Neural cell (in vitro differentiated cells): ENCODE data around the gene STRADA. TPM values are rescaled to one million over a fixed set of nuclear protein-coding genes. Genes with fewer than 3 reads are reported as not detected.

ENCODE experiments used
- H2AFZ ChIP-seq: fragments of 200-600, 300-800 bp; sonication (generic), shearing (Covaris generic); 2 replicates; pipeline ENCODE4 v1.6.0; 2014; ENCODE audit warnings: low read depth, mild to moderate bottlenecking, antibody characterized with exemption, low read length, moderate library complexity
- H3F3A ChIP-seq: fragments of 200-600 bp; shearing (Covaris generic); 2 replicates; pipeline ENCODE4 v1.6.1; 2016; ENCODE audit warnings: mild to moderate bottlenecking, moderate library complexity, mixed read lengths, antibody characterized with exemption, low read length; ENCODE audit not compliant: insufficient read depth, poor library complexity, severe bottlenecking
- H3K27ac ChIP-seq: fragments of 200-600, 300-800 bp; sonication (generic), shearing (Covaris generic); 2 replicates; pipeline ENCODE4 v1.5.1; 2014; ENCODE audit warnings: mild to moderate bottlenecking, low read length, moderate library complexity
- H3K27me3 ChIP-seq: fragments of 300-800, 200-600 bp; sonication (generic), shearing (Covaris generic); 2 replicates; pipeline ENCODE4 v1.6.0; 2014; ENCODE audit warnings: mild to moderate bottlenecking, low read depth, low read length, moderate library complexity; ENCODE audit not compliant: insufficient read depth
- H3K36me3 ChIP-seq: fragments of 300-800, 200-600 bp; sonication (generic), shearing (Covaris generic); 2 replicates; pipeline ENCODE4 v1.5.1; 2014; ENCODE audit warnings: mild to moderate bottlenecking, antibody characterized with exemption, low read length, moderate library complexity; ENCODE audit not compliant: insufficient read depth
- H3K4me2 ChIP-seq: fragments of 300-800, 200-600 bp; sonication (generic), shearing (Covaris generic); 2 replicates; pipeline ENCODE4 v1.6.0; 2014; ENCODE audit warnings: mild to moderate bottlenecking, low read length
- H3K4me3 ChIP-seq: fragments of 300-800, 200-600 bp; sonication (generic), shearing (Covaris generic); 2 replicates; pipeline ENCODE4 v1.5.1; 2014; ENCODE audit warnings: mild to moderate bottlenecking, low read length, moderate library complexity
- H3K79me2 ChIP-seq: fragments of 200-600 bp; shearing (Covaris generic); replicated peaks from 2 replicates; pipeline ENCODE4 v1.6.0; 2014; ENCODE audit warnings: mild to moderate bottlenecking, low read length, moderate library complexity; ENCODE audit not compliant: insufficient read depth
- H3K9ac ChIP-seq: fragments of 300-800, 200-600 bp; sonication (generic), shearing (Covaris generic); 2 replicates; pipeline ENCODE4 v1.6.1; 2016; ENCODE audit warnings: mild to moderate bottlenecking, low read length, mixed read lengths
- H3K9me2 ChIP-seq: fragments of 200-600 bp; shearing (Covaris generic); 2 replicates; pipeline ENCODE4 v1.6.1; 2016; ENCODE audit warnings: mild to moderate bottlenecking, low read length, mixed read lengths; ENCODE audit not compliant: insufficient read depth
- H3K9me3 ChIP-seq: fragments of 200-600, 300-800 bp; sonication (generic), shearing (Covaris generic); 2 replicates; pipeline ENCODE4 v1.6.1; 2016; ENCODE audit warnings: mild to moderate bottlenecking, mixed run types, low read length, moderate library complexity, mixed read lengths
- H4K20me1 ChIP-seq: fragments of 200-600 bp; shearing (Covaris generic); 2 replicates; pipeline ENCODE4 v1.6.1; 2016; ENCODE audit warnings: mild to moderate bottlenecking, mixed run types; ENCODE audit not compliant: insufficient read depth
- EP300 ChIP-seq: fragments of 450-650 bp; conservative IDR thresholded peaks from 2 replicates; pipeline ENCODE4 v1.6.1; 2014; ENCODE audit warnings: antibody characterized with exemption, mild to moderate bottlenecking, moderate library complexity; ENCODE audit not compliant: poor library complexity, severe bottlenecking
- EZH2 ChIP-seq: fragments of 200-600, 300-800 bp; shearing (Covaris generic), sonication (generic); IDR thresholded peaks from 2 replicates; pipeline ENCODE4 v1.6.1; 2014; ENCODE audit warnings: antibody characterized with exemption, low read length, borderline replicate concordance, mild to moderate bottlenecking; ENCODE audit not compliant: insufficient read depth, poor library complexity, severe bottlenecking
- MXI1 ChIP-seq: fragments of 450-650 bp; conservative IDR thresholded peaks from 2 replicates; pipeline ENCODE4 v1.6.1; 2014; ENCODE audit warnings: antibody characterized with exemption, mild to moderate bottlenecking; ENCODE audit not compliant: poor library complexity, severe bottlenecking
- POLR2AphosphoS5 ChIP-seq: IDR thresholded peaks from 2 replicates; pipeline ENCODE4 v1.6.1; 2012
- RAD21 ChIP-seq: fragments of 450-650 bp; conservative IDR thresholded peaks from 2 replicates; pipeline ENCODE4 v1.6.1; 2014; ENCODE audit warnings: antibody characterized with exemption, mild to moderate bottlenecking, moderate library complexity
- SMC3 ChIP-seq: fragments of 450-650 bp; conservative IDR thresholded peaks from 2 replicates; pipeline ENCODE4 v1.6.1; 2014; ENCODE audit warnings: antibody characterized with exemption, mild to moderate bottlenecking, moderate library complexity; ENCODE audit not compliant: poor library complexity
- TAF1 ChIP-seq: IDR thresholded peaks from 2 replicates; pipeline ENCODE4 v1.6.1; 2012; ENCODE audit warnings: low read depth
- polyA plus RNA-seq: library from polyadenylated mRNA; depleted of rRNA; stranded (reverse); fragments of >200 nt; gene quantifications from 2 replicates; pipeline ENCODE4 v1.2.3, GENCODE V29; 2014
- TF ChIP-seq, protein P1 (sequence below): fragments of 450-650 bp; IDR thresholded peaks from 2 replicates; pipeline ENCODE4 v1.5.1; 2014; ENCODE audit warnings: antibody characterized with exemption, mild to moderate bottlenecking, moderate library complexity; ENCODE audit not compliant: poor library complexity, severe bottlenecking
- TF ChIP-seq, protein P2 (sequence below): IDR thresholded peaks from 2 replicates; pipeline ENCODE4 v1.6.1; 2012; ENCODE audit warnings: borderline replicate concordance

Gene STRADA
- polyA plus RNA-seq, 1 donor from 2014 or later, result 18.4 TPM

DNA sequence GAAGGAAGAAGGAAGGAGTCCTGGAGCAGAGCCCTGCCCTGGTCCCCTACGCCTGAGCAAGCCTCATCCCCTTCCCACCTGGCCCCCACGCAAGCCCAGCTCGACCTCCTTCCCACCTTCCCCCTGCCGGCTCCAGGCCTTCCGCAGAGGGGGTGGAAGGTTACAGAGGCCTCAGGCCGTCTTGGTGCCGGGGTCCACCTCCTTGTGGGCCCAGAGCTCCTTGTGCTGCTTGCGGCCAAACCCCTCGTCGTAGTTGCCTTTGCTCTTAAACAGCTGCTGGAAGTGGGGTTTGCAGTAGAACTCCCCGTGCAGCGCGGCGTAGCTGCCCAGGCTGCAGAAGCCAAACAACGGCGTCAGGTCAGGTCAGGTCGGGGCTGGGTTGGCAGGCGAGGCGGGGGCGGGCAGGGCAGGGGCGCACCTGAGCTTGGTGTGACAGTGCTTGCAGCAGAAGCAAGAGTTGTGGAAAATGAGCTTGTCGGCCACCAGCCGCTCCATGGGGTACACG, 43.2 kb downstream of the STRADA start:
- Histone ChIP-seq H3K9ac (peak overlapping the region; percentile 86), H4K20me1 (no peaks in the 10 kb centered on the region), H3K27ac (no peak overlapping the region), H3K4me2 (peak overlapping the region; percentile 84), H3K27me3 (no peaks in the 10 kb centered on the region), H3K79me2 (peaks cover 6% of the 10 kb centered on the region), H3K9me2 (no peaks in the 10 kb centered on the region), H3F3A (no peaks in the 10 kb centered on the region), H3K36me3 (no peaks in the 10 kb centered on the region), H3K4me3 (peak overlapping the region; percentile 76), H3K9me3 (no peaks in the 10 kb centered on the region), H2AFZ (no peak overlapping the region)
- TF ChIP-seq EZH2 (no peak), SMC3 (no peak), MXI1 (no peak), EP300 (no peak), POLR2AphosphoS5 (no peak), RAD21 (no peak), TAF1 (no peak)
- TF ChIP-seq, protein P1, sequence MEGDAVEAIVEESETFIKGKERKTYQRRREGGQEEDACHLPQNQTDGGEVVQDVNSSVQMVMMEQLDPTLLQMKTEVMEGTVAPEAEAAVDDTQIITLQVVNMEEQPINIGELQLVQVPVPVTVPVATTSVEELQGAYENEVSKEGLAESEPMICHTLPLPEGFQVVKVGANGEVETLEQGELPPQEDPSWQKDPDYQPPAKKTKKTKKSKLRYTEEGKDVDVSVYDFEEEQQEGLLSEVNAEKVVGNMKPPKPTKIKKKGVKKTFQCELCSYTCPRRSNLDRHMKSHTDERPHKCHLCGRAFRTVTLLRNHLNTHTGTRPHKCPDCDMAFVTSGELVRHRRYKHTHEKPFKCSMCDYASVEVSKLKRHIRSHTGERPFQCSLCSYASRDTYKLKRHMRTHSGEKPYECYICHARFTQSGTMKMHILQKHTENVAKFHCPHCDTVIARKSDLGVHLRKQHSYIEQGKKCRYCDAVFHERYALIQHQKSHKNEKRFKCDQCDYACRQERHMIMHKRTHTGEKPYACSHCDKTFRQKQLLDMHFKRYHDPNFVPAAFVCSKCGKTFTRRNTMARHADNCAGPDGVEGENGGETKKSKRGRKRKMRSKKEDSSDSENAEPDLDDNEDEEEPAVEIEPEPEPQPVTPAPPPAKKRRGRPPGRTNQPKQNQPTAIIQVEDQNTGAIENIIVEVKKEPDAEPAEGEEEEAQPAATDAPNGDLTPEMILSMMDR, result no peak
- TF ChIP-seq, protein P2, sequence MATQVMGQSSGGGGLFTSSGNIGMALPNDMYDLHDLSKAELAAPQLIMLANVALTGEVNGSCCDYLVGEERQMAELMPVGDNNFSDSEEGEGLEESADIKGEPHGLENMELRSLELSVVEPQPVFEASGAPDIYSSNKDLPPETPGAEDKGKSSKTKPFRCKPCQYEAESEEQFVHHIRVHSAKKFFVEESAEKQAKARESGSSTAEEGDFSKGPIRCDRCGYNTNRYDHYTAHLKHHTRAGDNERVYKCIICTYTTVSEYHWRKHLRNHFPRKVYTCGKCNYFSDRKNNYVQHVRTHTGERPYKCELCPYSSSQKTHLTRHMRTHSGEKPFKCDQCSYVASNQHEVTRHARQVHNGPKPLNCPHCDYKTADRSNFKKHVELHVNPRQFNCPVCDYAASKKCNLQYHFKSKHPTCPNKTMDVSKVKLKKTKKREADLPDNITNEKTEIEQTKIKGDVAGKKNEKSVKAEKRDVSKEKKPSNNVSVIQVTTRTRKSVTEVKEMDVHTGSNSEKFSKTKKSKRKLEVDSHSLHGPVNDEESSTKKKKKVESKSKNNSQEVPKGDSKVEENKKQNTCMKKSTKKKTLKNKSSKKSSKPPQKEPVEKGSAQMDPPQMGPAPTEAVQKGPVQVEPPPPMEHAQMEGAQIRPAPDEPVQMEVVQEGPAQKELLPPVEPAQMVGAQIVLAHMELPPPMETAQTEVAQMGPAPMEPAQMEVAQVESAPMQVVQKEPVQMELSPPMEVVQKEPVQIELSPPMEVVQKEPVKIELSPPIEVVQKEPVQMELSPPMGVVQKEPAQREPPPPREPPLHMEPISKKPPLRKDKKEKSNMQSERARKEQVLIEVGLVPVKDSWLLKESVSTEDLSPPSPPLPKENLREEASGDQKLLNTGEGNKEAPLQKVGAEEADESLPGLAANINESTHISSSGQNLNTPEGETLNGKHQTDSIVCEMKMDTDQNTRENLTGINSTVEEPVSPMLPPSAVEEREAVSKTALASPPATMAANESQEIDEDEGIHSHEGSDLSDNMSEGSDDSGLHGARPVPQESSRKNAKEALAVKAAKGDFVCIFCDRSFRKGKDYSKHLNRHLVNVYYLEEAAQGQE, result no peak

DNA sequence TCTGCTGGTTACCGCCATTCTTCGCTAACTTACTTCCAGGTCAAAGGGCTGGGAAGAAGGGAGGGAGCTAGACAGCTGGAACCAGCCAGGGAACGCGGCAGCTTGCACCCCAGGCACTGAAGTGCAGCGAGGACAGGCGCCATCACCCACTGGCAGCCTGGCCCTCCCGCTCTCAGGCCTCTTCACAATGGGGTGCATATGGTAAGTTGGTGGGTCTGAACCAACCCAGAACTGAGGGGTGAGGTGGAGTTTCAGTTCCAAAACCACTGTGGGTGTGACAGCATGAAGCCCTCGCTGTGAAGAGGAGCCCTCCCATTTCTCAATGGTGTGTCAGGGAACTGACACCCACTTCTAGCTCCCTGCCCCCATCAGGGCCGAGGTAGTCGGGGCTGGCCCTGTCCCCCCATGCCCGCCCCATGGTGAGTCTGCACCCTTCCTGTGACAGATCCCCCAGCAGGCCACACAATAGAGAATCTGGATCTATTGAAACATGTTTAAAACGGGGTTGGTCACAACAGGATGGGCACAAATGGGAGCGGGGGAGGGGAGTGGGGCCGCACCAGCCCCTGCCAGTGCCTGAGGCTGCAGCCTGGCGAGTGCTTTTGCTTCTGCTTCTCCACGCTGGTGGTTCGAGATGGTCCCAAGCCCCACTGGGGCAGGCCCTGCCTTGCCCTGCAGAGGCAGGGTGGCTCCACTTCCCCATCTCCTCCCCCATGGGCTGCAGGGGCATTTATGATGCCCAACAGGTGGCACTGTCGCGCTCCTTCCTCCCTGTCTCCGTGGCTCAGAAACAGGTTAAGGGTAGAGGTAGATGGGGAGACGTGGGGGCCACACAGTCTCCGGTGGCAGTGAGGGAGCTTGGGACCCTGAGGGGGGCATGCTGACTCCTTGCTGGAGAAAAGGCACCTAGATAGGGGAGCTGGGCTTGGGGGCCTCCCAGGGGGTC, 44.0 kb downstream of the STRADA start:
- no peak overlapping the region for H3K4me2 ChIP-seq
- H3K36me3 ChIP-seq, result no peaks in the 10 kb centered on the region
- TF ChIP-seq, protein P1, result peak; percentile 14
- TF ChIP-seq, protein P2, result no peak
- H3K4me3 ChIP-seq, result no peak overlapping the region
- no peaks in the 10 kb centered on the region for H3K27me3 ChIP-seq
- no peak overlapping the region for H3K27ac ChIP-seq
- no peaks in the 10 kb centered on the region for H3K9me3 ChIP-seq
- no peaks in the 10 kb centered on the region for H3K9me2 ChIP-seq
- no peak overlapping the region for H2AFZ ChIP-seq
- H3K9ac ChIP-seq, result no peak overlapping the region
- no peaks in the 10 kb centered on the region for H4K20me1 ChIP-seq
- H3K79me2 ChIP-seq, result peaks cover 6% of the 10 kb centered on the region
- H3F3A ChIP-seq, result no peaks in the 10 kb centered on the region
